ENCODE data around the gene SLC36A3.
"Not testable (repeated sequence)": the region's sequence is repeated elsewhere in the genome, so short reads cannot be mapped to it uniquely, and the experiment has no call there.

SLC36A3 gene

GRCh38 chr5:151303666-151304065, at the start of gene SLC36A3:
SLC36A3 (minus strand) TSS chr5:151303766; CDS start chr5:151303354, 412 bp downstream.
- DNase-seq = no peak

DNA sequence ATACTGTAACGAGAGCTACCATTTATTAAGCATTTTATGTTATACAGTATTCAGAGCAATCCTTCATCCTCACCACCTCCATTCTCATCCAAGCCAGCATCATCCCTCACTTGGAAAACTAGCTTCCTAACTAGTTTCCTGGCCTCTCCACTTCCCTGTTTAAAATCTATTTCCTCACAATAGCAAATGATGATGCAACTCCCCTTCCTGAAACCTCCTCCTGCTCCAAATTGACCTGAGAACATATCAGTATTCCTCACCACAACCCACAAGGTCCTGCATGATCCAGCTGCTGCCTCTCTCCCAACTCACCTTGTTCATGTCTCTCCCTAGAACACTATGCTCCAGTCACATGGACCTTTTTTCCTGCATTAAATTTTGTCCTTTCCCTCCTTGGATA, 48.1 kb upstream of the SLC36A3 start:
- no peak for DNase-seq

- DNase-seq = no peak
Measured at GRCh38 chr5:151348789-151349188, 45.2 kb upstream of the SLC36A3 start.

GRCh38 chr5:151347369-151347768, 43.8 kb upstream of the SLC36A3 start, which contains the start of gene SLC36A2:
SLC36A2 (minus strand) TSS chr5:151347559; CDS start chr5:151347460, 99 bp downstream.
- DNase-seq = no peak

GRCh38 chr5:151345808-151346478, 42.4 kb upstream of the SLC36A3 start:
- peak; percentile 34 for DNase-seq

DNA sequence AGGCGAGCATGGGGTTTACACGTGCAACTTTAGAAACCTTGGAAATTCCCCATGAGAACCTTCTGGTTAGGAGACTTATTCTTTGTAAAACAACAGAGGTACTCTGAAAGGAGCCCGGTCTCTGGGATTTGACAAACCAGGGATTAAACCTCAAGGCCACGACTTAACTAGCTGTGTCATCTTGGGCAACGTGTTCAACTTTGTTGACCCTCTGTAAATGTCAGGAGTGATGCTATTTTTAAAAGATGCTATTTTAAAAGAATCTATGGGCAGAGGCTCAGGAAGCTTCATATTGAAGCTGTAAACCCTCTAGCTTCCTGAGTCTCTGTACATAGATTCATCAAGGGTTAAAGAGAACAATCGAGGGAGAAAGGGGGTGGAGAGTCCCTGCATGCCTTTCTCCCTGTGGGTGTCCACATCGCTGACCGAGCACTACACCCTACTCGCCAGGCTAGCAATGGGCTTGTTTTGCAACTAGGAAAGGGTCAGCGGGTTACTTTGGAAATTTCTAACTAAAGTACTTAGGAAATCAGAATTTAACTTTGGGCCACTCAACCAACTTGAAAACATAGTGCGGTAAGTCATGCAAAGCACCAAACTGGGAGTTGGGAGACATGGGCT, 41.7 kb upstream of the SLC36A3 start:
- no peak for DNase-seq

DNA sequence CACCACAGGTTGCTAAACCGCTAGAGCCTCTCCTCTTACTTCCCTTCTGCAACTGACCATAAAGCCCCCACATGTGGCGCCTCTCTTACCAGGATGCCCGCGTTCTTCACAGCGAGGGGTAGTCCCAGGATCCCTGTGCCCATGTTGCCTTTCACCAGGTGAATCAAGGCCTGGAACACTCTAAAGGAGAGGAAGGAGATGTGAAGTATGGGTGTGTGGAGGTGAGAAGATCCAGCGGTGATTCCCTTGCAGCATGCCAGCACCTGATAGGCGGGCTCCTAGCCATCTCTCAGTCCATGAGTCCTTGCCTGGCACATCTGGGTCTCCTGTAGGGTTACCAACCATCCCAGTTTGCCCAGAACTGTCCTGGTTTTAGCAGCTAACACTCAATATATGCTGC, 40.5 kb upstream of the SLC36A3 start:
- no peak for DNase-seq

DNA sequence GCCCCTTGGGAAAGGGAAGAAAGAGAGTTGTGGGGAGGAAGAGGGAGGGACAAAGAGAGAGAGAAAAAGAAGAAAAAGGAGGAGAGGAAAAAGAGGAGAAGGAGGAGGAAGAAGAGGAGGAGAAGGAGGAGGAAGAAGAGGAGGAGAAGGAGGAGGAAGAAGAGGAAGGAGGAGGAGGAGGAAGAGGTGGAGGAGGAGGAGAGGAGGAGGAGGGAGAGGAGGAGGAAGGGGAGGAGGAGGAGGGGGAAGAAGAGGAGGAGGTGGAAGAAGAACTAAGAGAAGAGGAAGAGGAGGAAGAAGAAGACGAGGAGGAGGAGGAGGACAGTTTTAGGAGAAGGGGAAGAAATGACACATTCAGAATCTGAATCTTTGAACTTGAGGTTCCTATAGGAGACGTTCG, 36.4 kb upstream of the SLC36A3 start:
- DNase-seq = no peak

DNA sequence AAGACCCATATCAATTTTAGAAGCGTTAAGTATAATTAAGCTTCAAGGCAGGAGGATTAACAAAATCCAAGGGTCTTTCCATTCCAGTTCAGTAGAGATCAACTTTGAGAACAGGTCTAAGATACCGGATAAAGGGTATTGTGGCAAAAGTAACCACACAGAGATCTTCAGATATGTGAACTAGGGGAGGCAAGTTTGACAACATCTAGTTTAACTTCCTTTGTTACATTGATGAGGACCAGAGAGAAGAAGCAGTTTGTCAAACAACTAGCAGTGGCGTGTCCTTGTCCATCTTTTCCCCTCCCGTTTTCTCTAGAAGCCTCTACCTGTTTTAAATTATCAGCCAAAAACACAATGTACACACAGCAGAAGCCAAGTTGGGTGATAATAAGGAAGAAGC, 35.2 kb upstream of the SLC36A3 start:
- no peak for DNase-seq

- no peak for DNase-seq
Measured at GRCh38 chr5:151332857-151333256, 29.3 kb upstream of the SLC36A3 start.

DNA sequence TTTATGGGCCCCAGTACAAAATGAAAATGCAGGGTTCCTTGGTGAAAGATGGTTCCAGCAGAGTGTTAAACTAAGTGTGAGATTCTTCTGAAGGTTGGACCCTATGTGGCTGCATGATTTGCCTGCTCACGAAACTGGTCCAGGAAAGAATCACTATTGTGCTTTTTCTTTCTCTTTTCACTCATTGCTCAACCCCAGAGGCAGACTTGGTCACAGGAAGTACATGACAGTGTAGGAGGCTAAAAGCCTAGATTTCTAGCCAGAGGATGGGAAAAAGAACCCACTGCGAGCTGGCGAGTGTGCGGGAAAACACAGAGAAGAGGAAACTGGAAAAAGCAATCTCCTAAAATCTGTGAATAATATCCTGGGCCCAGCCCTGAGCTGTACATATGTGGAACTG, 25.2 kb upstream of the SLC36A3 start:
- DNase-seq = no peak

GRCh38 chr5:151327585-151327984, 24.0 kb upstream of the SLC36A3 start:
- no peak for DNase-seq

GRCh38 chr5:151326266-151326665, 22.7 kb upstream of the SLC36A3 start:
- DNase-seq = no peak

- no peak for DNase-seq
Measured at GRCh38 chr5:151320481-151320880, 16.9 kb upstream of the SLC36A3 start.

DNA sequence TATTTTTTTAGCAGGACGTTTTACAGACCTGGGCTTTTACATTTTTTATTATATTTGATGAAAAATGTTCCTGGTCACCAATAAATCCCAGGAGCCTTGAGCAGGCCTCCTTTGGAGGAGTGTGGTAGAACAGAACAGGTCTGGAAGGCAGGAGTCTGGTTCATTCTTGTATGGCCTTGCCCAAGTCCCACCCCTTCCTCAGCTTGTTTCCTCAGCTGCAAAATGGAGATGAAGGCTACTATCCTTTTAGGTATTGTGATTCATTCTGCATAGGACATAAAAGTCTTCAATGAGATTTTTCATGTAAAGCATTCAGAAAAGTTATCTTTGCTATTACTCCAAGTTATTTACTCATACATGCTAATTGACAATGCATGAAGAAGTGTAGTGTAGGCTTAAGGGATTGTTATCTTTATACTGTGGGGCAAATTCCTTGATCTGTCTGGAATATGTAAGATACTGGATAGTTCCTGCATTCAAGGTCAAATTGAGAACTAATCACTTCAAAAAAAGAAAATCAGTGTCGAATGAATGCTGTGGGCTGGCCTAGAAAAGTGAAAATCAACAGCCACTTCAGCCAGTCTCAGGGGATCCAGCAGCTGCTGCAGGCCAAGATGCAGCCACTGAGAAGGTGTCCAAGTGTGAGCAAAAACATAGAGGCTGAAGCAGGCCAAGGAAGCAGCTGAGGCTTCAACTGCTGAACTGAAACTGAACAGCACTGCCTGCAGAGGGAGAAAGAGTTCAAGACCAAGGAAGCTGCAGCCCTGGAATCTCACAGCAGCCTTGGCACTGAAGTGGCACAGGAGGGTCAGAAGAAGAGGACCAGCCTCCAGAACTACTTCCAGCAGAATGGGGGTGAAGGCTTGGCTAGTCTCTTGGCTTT, 15.5 kb upstream of the SLC36A3 start:
- DNase-seq = peak; percentile 22

GRCh38 chr5:151317871-151318270, 14.3 kb upstream of the SLC36A3 start:
- no peak for DNase-seq

GRCh38 chr5:151315998-151316597, 12.5 kb upstream of the SLC36A3 start:
- DNase-seq = peak; percentile 64

- DNase-seq = no peak
Measured at GRCh38 chr5:151313357-151313756, 9.8 kb upstream of the SLC36A3 start.

DNA sequence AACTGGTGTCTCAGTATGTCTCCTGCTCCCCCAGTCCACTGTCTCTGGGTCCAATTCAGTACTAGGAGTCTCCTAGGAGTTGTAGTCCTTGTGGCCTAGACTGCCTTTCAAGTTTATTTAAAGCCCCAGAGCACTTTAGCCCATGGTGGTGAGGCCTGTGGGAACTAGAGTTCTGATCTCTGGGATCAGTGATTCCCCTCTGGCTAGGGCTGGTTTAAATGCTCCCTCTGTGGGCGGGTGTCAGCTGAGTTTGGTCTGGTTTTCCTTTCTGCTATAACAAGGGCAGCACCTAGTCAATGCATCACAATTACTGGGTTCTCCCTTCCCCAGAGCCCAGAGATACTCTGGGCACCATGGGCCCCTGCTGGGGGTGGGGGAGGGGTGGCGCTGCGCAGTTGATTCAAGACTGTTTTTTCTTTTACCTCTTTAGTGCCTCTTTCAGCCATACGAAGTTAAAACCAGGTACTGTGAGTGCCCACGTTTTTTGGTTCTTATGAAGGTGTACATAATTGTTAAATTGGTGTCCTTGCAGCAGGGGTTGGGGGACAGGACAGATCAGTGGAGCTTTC, 9.3 kb upstream of the SLC36A3 start:
- DNase-seq = no peak

DNA sequence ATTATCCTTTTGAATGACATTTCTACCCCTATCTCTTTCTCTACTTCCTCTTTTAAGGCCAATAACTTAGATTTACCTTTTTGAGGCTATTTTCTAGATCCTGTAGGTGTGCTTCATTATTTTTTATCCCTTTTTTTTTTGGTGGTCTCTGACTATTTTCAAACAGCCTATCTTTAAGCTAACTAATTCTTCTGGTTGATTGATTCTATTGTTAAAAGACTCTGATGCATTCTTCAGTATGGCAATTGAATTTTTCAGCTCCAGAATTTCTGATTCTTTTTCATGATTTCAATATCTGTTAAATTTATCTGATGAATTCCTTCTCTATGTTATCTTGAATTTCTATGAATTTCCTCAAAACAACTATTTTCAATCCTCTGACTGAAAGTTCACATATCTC, 7.4 kb upstream of the SLC36A3 start:
- DNase-seq = no peak

GRCh38 chr5:151309821-151310220, 6.3 kb upstream of the SLC36A3 start:
- not testable (repeated sequence) for DNase-seq

GRCh38 chr5:151309266-151309665, 5.7 kb upstream of the SLC36A3 start:
- DNase-seq = not testable (repeated sequence)

Data from EL (cell line).